HG02678 (cell line): ENCODE data around the gene ARHGEF19.
"Not testable (repeated sequence)": the region's sequence is repeated elsewhere in the genome, so short reads cannot be mapped to it uniquely, and the experiment has no call there.

Experiments used
- ATAC-seq: cut with Tn5 transposase; IDR thresholded peaks from one replicate; pipeline ENCODE4 v1.9.1; 2021; ENCODE audit warnings: mild to moderate bottlenecking, moderate library complexity; ENCODE audit not compliant: unreplicated experiment

Gene ARHGEF19

GRCh38 chr1:16222716-16223115, 10.3 kb upstream of the ARHGEF19 start:
- not testable (repeated sequence) for ATAC-seq

- no peak for ATAC-seq
Observed at GRCh38 chr1:16221499-16221898, 9.0 kb upstream of the ARHGEF19 start.

GRCh38 chr1:16219968-16220500, 7.6 kb upstream of the ARHGEF19 start:
- ATAC-seq = no peak

- no peak for ATAC-seq
Observed at GRCh38 chr1:16218674-16219071, 6.2 kb upstream of the ARHGEF19 start.

- no peak for ATAC-seq
Observed at GRCh38 chr1:16218014-16218673, 5.7 kb upstream of the ARHGEF19 start.

GRCh38 chr1:16217061-16217785, 4.8 kb upstream of the ARHGEF19 start:
- peak; percentile 90 for ATAC-seq

- peak; percentile 40 for ATAC-seq
Observed at GRCh38 chr1:16215882-16216753, 3.7 kb upstream of the ARHGEF19 start.

- not testable (repeated sequence) for ATAC-seq
Observed at GRCh38 chr1:16215240-16215639, 2.8 kb upstream of the ARHGEF19 start.

GRCh38 chr1:16213544-16213943, 1.1 kb upstream of the ARHGEF19 start:
- not testable (repeated sequence) for ATAC-seq

GRCh38 chr1:16213013-16213412, 561 bp upstream of the ARHGEF19 start:
- ATAC-seq = no peak

GRCh38 chr1:16211824-16212223, 628 bp downstream of the ARHGEF19 start:
- no peak for ATAC-seq

- ATAC-seq = no peak
Observed at GRCh38 chr1:16210581-16210980, 1.9 kb downstream of the ARHGEF19 start.

GRCh38 chr1:16209847-16210407, 2.5 kb downstream of the ARHGEF19 start:
- ATAC-seq = no peak

GRCh38 chr1:16209132-16209846, 3.2 kb downstream of the ARHGEF19 start:
- ATAC-seq = no peak

GRCh38 chr1:16208270-16208987, 4.0 kb downstream of the ARHGEF19 start:
- ATAC-seq = no peak

GRCh38 chr1:16207318-16208269, 4.9 kb downstream of the ARHGEF19 start:
- no peak for ATAC-seq

- peak; percentile 73 for ATAC-seq
Observed at GRCh38 chr1:16206547-16207317, 5.7 kb downstream of the ARHGEF19 start.
